Mesenchymal stem cell (in vitro differentiated cells and primary cell): ENCODE data around the gene SNX17.
A peak's percentile ranks its signal among the peaks of the same experiment; 100 is the strongest.

Experiments used
- DNase-seq: peaks from one replicate; pipeline ENCODE4 v3.0.0-alpha.2; 2013
- H2AFZ ChIP-seq: one replicate; pipeline ENCODE4 v1.6.1; 2013; ENCODE audit warnings: low read depth, mild to moderate bottlenecking, control low read depth, inconsistent platforms, low read length, moderate library complexity
- H2AK5ac ChIP-seq: 2 replicates; pipeline ENCODE4 v1.6.1; 2013; ENCODE audit warnings: low read length, moderate library complexity, mild to moderate bottlenecking, inconsistent platforms; ENCODE audit not compliant: severe bottlenecking
- H2BK120ac ChIP-seq: one replicate; pipeline ENCODE4 v1.6.1; 2013; ENCODE audit warnings: low read depth, mild to moderate bottlenecking, inconsistent platforms, low read length, moderate library complexity
- H2BK12ac ChIP-seq, 2 experiments: one replicate each; pipeline ENCODE4 v1.6.1; 2013; ENCODE audit warnings: inconsistent platforms in 2 of 2, low read length in 2 of 2, mild to moderate bottlenecking in 2 of 2, moderate library complexity in 2 of 2, control low read depth in 1 of 2
- H2BK15ac ChIP-seq: one replicate; pipeline ENCODE4 v1.6.1; 2013; ENCODE audit warnings: mild to moderate bottlenecking, low read depth, inconsistent platforms; ENCODE audit not compliant: poor library complexity, severe bottlenecking
- H2BK5ac ChIP-seq: 2 replicates; pipeline ENCODE4 v1.6.1; 2013; ENCODE audit warnings: low read depth, mild to moderate bottlenecking, low read length, control low read depth, inconsistent platforms; ENCODE audit not compliant: poor library complexity, severe bottlenecking
- H3K14ac ChIP-seq, 2 experiments: one replicate each; pipeline ENCODE4 v1.6.1; 2013; ENCODE audit warnings: inconsistent platforms in 2 of 2, low read length in 2 of 2, control low read depth in 1 of 2, mild to moderate bottlenecking in 1 of 2, moderate library complexity in 1 of 2
- H3K18ac ChIP-seq, 2 experiments: one replicate each; pipeline ENCODE4 v1.6.1; 2013; ENCODE audit warnings: inconsistent platforms in 2 of 2, low read length in 2 of 2, control low read depth in 1 of 2, low read depth in 1 of 2, mild to moderate bottlenecking in 1 of 2
- H3K23ac ChIP-seq, 2 experiments: one replicate each; pipeline ENCODE4 v1.6.1; 2013; ENCODE audit warnings: inconsistent platforms in 2 of 2, low read length in 2 of 2, mild to moderate bottlenecking in 2 of 2, moderate library complexity in 2 of 2, control low read depth in 1 of 2
- H3K27ac ChIP-seq: 2 replicates; pipeline ENCODE4 v1.5.1; 2013; ENCODE audit warnings: mild to moderate bottlenecking, moderate library complexity, low read length, control low read depth, inconsistent platforms; ENCODE audit not compliant: poor library complexity, severe bottlenecking
- H3K27me3 ChIP-seq, 2 experiments: 2 replicates each; pipeline versions ENCODE4 v1.6.1 to v1.7.0; 2013; ENCODE audit warnings: low read length in 2 of 2, mild to moderate bottlenecking in 2 of 2, moderate library complexity in 2 of 2, control low read depth in 1 of 2, inconsistent platforms in 1 of 2; ENCODE audit not compliant: control insufficient read depth in 1 of 2, insufficient read depth in 1 of 2
- H3K36me3 ChIP-seq, 2 experiments: 2 replicates each; pipeline versions ENCODE4 v1.6.1 to v1.7.0; 2013; ENCODE audit warnings: low read length in 2 of 2, control low read depth in 1 of 2, inconsistent platforms in 1 of 2, low read depth in 1 of 2, mild to moderate bottlenecking in 1 of 2; ENCODE audit not compliant: insufficient read depth in 2 of 2, control insufficient read depth in 1 of 2
- H3K4ac ChIP-seq, 2 experiments: one replicate each; pipeline ENCODE4 v1.6.1; 2013; ENCODE audit warnings: inconsistent platforms in 2 of 2, low read length in 2 of 2, mild to moderate bottlenecking in 2 of 2, moderate library complexity in 2 of 2, control low read depth in 1 of 2, low read depth in 1 of 2
- H3K4me1 ChIP-seq: 2 replicates; pipeline ENCODE4 v1.6.1; 2013; ENCODE audit warnings: low read depth, low read length, control low read depth; ENCODE audit not compliant: control insufficient read depth, insufficient read depth
- H3K4me2 ChIP-seq: 2 replicates; pipeline ENCODE4 v1.6.1; 2013; ENCODE audit warnings: low read length, mild to moderate bottlenecking, inconsistent platforms; ENCODE audit not compliant: poor library complexity, severe bottlenecking
- H3K4me3 ChIP-seq, 2 experiments: 2 replicates each; pipeline versions ENCODE4 v1.5.1 to v1.7.0; 2013; ENCODE audit warnings: low read length in 2 of 2, mild to moderate bottlenecking in 2 of 2, control low read depth in 1 of 2, low read depth in 1 of 2; ENCODE audit not compliant: insufficient read depth in 1 of 2
- H3K79me1 ChIP-seq: replicated peaks from 2 replicates; pipeline ENCODE4 v1.6.1; 2013; ENCODE audit warnings: mild to moderate bottlenecking, control low read depth, low read length, inconsistent platforms; ENCODE audit not compliant: poor library complexity, severe bottlenecking
- H3K9ac ChIP-seq: 2 replicates; pipeline ENCODE4 v1.7.0; 2013; ENCODE audit warnings: mild to moderate bottlenecking, low read length, moderate library complexity
- H3K9me3 ChIP-seq: 2 replicates; pipeline ENCODE4 v1.7.0; 2013; ENCODE audit warnings: mild to moderate bottlenecking, low read length; ENCODE audit not compliant: control insufficient read depth
- H4K8ac ChIP-seq: one replicate; pipeline ENCODE4 v1.6.1; 2013; ENCODE audit warnings: inconsistent platforms, mild to moderate bottlenecking, low read length, moderate library complexity
- H4K91ac ChIP-seq: one replicate; pipeline ENCODE4 v1.6.1; 2013; ENCODE audit warnings: mild to moderate bottlenecking, low read length, inconsistent platforms
- WGBS: methylation state at CpG from one replicate; pipeline ENCODE4 v1.1.7; 2013; ENCODE audit warnings: mixed read lengths; 5-methylcytosine and 5-hydroxymethylcytosine counted together

Gene SNX17

GRCh38 chr2:27356382-27357181, 13.8 kb upstream of the SNX17 start, which contains the start of gene GTF3C2:
GTF3C2 (minus strand) TSS chr2:27356764; CDS start chr2:27343554, 13,210 bp downstream.
- Histone ChIP-seq H3K36me3 (no peaks in the 10 kb centered on the region), H2AK5ac (peak within 1 kb of the TSS; percentile 83), H3K79me1 (peaks cover 5% of the 10 kb centered on the region), H3K4ac (peak within 1 kb of the TSS; percentile 94 to 98), H3K9me3 (no peaks in the 10 kb centered on the region), H3K27ac (peak within 1 kb of the TSS; percentile 100), H3K4me3 (peak within 1 kb of the TSS; percentile 69 to 99), H4K91ac (peak within 1 kb of the TSS; percentile 89), H2AFZ (peak within 1 kb of the TSS; percentile 76), H3K4me1 (peaks cover 10% of the 10 kb centered on the region), H2BK120ac (peak within 1 kb of the TSS; percentile 73), H2BK15ac (peak within 1 kb of the TSS; percentile 98), H3K9ac (peak within 1 kb of the TSS; percentile 98), H3K18ac (peak within 1 kb of the TSS; percentile 92 to 96), H3K14ac (peak within 1 kb of the TSS in 1 of 2 experiments; percentile 84), H3K4me2 (peak within 1 kb of the TSS; percentile 88), H2BK12ac (peak within 1 kb of the TSS in 1 of 2 experiments; percentile 37), H3K23ac (peak within 1 kb of the TSS in 1 of 2 experiments; percentile 60), H3K27me3 (no peaks in the 10 kb centered on the region), H4K8ac (peak within 1 kb of the TSS; percentile 95), H2BK5ac (peak within 1 kb of the TSS; percentile 89)
- under 1% methylated on average over 66 of the region's 67 CpGs for WGBS
- peak; percentile 99 for DNase-seq

GRCh38 chr2:27362678-27363420, 7.6 kb upstream of the SNX17 start:
- WGBS = 99% methylated on average over 3 of the region's 4 CpGs

GRCh38 chr2:27363933-27364332, 6.5 kb upstream of the SNX17 start:
- DNase-seq = no peak
- H4K91ac ChIP-seq = no peak overlapping the region
- no peak overlapping the region for H2BK15ac ChIP-seq
- H3K4me1 ChIP-seq = peaks cover 2% of the 10 kb centered on the region
- no peak overlapping the region for H2AFZ ChIP-seq
- H4K8ac ChIP-seq = no peak overlapping the region
- H3K18ac ChIP-seq = no peak overlapping the region
- no peak overlapping the region for H3K9ac ChIP-seq
- H2BK120ac ChIP-seq = no peak overlapping the region
- H3K27ac ChIP-seq = no peak overlapping the region
- H3K4me2 ChIP-seq = no peak overlapping the region
- H3K14ac ChIP-seq = no peak overlapping the region
- H3K79me1 ChIP-seq = peaks cover 26% of the 10 kb centered on the region
- H3K36me3 ChIP-seq = peaks cover 35 to 60% of the 10 kb centered on the region in 2 experiments
- no peaks in the 10 kb centered on the region for H3K9me3 ChIP-seq
- H3K27me3 ChIP-seq = no peaks in the 10 kb centered on the region
- no peak overlapping the region for H3K23ac ChIP-seq
- H3K4me3 ChIP-seq = no peak overlapping the region
- no peak overlapping the region for H2AK5ac ChIP-seq
- no peak overlapping the region for H2BK12ac ChIP-seq
- H2BK5ac ChIP-seq = no peak overlapping the region
- H3K4ac ChIP-seq = no peak overlapping the region
- WGBS = 92% methylated on average over 2 of the region's 2 CpGs

More at GRCh38 chr2:27362678-27363420, 7.6 kb upstream of the SNX17 start:
- H2AFZ ChIP-seq = no peak overlapping the region
- H3K4me2 ChIP-seq = no peak overlapping the region
- H3K79me1 ChIP-seq = peaks cover 22% of the 10 kb centered on the region
- peaks cover 3% of the 10 kb centered on the region for H3K4me1 ChIP-seq
- H3K23ac ChIP-seq = no peak overlapping the region
- H2BK12ac ChIP-seq = no peak overlapping the region
- no peaks in the 10 kb centered on the region for H3K9me3 ChIP-seq
- no peak for DNase-seq
- no peak overlapping the region for H2AK5ac ChIP-seq
- no peak overlapping the region for H4K91ac ChIP-seq
- no peak overlapping the region for H3K4me3 ChIP-seq
- H2BK5ac ChIP-seq = no peak overlapping the region
- H4K8ac ChIP-seq = no peak overlapping the region
- no peak overlapping the region for H3K14ac ChIP-seq
- no peak overlapping the region for H3K27ac ChIP-seq
- H3K9ac ChIP-seq = no peak overlapping the region
- no peak overlapping the region for H3K18ac ChIP-seq
- H3K36me3 ChIP-seq = peaks cover 33 to 50% of the 10 kb centered on the region in 2 experiments
- H3K27me3 ChIP-seq = no peaks in the 10 kb centered on the region
- H3K4ac ChIP-seq = no peak overlapping the region
- no peak overlapping the region for H2BK120ac ChIP-seq
- H2BK15ac ChIP-seq = no peak overlapping the region
